Measurements from ENCODE around the gene OR14I1.
A peak's percentile ranks its signal among the peaks of the same experiment; 100 is the strongest.

The OR14I1 gene

DNA sequence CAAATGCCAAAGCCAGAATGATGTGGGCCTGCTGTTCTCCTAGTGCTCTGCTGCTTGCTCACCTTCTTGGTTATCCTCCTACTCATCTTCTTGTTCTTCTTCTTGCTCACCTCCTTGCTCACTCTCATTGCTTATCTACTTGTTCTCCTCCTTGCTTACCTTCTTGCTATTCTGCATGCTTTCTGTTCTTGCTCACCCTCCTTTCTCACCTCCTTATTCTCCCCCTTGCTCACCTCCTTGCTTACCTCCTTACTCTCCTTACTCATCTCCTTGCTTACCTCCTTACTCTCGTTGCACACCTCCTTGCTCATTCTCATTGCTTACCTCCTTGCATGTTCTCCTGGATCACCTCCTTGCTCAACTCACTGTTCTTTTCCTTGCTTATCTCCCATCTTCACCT, at the start of gene OR14I1:
Gene OR14I1 (minus strand): TSS at position 53 of the 400 bp plus-strand sequence.
- DNase-seq = no peak

DNA sequence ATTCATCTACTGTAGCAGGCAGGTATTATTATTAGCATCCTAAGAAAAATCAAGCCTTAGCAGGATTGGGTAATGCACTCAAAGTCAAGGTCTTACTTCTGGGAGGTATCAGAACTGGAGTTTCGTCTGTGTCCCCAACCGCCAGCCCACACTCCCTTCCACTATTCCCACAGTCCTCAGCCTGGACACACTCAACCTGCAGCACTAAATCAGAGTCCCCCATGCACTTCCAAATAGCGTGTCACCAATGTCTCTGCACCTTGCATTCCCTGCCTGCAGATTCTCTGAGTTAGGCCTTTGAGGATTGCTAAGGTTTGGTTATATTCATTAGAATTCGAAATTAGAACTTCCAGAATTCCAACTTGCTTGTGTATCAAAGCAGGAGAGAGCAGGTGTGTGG, 49.1 kb upstream of the OR14I1 start:
- no peak for DNase-seq

DNA sequence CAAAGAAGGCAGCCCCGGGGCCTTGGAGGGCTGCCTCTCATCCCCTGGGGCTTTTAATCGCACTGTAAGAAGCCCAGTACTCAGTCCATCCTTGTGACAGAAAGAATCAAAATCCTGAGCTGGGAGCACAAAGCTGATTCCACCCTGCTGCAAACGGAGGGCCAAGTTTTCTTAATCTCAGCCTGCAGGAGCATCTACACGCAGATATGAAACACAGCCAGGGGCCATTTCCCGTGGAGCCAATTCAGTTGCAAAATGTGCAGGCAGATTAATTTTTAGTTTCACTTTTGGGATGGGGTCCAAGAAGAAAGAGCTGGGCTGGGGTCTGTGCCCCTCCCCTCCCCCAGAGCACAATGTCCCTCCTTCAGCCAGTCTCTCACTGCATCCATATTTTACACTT, 48.6 kb upstream of the OR14I1 start:
- no peak for DNase-seq

DNA sequence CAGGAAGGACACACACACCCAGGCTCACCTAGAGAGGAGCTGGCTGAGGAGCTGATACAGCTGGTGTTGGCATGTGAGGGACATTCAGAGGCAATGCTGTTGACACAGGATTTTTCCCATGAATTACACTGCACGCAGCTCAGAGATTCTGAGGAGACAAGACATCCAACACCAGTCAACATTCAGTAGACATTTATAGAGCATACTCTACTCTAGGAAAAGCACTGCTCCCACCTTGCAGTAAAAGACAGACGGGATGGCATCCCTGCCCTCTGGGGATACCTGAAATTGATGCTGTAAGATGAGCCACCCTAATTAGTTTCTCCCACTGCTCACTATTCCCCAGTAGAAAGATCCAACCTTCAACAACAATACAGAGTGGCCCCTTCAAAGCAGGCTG, 47.9 kb upstream of the OR14I1 start:
- DNase-seq = peak; percentile 2

DNA sequence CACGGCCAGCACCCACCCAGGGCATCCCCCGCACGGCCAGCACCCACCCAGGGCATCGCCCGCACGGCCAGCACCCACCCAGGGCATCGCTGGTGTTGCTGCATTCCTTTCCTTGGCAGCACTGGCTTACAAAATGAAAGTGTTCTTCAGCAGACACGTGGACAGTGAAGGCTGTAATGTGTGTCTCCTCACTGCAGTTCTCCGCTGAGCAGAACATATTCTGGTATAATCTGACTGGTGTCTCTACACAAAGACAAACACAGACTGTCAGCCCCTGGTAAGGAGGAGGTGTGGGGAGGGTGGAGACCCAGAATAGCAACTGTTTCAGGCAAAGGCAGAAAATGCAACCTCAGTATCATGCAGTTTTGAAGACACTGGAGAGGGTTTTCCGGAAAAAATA, 45.6 kb upstream of the OR14I1 start:
- no peak for DNase-seq

DNA sequence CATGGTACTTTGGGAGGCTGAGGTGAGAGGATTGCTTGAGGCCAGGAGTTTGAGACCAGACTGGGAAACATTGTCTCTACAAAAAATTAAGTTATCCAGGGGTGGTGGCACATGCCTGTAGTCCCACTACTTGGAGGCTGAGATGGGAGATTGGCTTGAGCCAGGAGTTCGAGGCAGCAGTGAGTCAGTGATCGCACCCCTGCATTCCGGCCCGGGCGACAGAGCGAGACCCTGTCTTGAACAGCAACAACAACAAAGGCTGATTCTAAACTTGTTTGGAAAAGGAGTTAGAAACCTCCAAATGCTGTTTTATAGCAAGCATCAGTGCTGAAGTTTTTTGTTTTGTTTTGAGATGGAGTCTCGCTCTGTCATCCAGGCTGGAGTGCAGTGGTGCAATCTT, 38.3 kb upstream of the OR14I1 start:
- no peak for DNase-seq

DNA sequence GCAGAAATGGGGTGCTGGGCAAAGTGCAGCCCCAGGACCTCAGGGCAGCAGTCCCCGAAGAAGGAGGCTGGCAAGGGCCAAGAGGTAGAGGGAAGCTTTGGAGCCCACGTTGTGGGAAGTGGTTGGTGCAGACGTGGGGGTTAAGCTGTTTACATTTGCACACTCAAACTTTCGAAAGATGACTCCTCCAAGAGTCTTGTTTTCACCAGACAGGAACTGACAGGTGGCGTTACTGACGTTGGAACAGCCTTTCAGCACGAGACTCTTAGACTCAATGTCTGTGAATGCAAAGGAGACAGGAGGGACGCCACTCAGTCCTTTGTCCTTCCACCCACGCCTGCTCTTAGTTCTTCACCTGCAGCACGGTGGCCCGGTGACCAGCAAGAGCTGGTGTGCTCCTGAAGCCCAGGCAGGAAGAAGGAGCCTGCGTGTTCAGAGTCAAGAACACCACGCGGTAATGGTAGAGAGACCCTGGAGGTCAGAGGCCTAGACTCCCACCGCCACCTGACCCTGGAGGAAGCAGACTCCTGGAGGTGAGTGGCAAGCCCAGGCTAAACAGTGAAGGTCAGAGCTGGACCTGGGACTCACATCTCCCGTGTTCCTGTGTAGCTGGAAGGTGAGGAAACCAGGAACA, 37.1 kb upstream of the OR14I1 start:
- DNase-seq = no peak

DNA sequence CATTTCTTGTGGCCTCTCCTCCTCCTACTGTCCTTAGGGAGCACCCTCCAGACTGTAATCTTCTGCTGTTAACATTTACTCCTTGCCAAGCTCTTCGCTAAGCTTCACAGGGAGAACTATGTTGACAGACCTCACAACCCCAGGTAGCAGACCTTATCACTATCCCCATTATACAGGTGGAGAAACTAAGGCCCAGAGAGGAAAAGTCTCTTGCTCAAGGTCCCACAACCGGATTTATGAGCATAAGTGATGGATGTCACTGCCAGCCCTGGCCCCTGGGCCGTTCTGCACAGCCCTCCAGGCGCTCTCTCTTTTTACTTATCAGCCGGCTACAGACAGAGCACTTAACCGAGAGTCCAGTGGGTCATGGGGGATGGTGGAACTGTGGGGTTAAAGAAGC, 34.9 kb upstream of the OR14I1 start:
- no peak for DNase-seq

DNA sequence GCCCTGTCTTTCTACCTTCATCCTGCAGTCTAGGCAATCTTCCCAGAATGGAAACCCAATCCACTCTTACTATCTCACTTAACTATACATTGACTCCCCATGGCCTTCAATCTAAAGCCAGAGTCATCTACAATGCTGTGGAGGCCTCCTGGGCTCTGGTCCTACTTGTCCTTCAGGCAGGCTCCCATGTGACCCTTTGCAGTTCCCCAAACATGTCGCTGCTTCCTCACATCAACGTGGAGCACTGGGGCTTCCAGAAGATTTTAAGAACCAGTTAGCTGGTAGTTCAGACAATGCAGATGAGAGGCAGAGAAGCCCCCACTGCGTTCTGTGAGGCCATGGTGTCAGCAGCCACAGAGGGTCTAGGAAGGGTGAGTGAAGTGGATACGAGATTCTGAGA, 34.4 kb upstream of the OR14I1 start:
- DNase-seq = no peak

DNA sequence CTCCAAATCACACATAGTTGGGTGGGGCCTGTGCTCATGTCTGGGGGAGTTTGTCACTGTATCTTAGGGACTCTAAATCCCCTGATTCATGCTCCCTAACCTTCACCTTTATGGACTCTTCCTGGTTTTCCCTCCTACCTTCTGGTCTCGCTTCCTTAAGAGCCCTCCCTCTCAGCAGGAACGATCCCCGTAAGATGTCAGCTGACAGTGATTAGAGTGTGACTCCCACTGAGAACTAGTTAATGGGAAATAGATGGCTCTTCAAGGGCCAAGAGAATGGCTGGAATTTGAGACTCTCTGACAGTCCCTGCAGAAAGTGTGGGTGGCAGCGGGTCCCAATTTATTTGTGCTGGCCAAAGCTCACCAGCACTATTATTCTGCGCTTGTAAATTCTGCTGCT, 31.0 kb upstream of the OR14I1 start:
- DNase-seq = no peak

DNA sequence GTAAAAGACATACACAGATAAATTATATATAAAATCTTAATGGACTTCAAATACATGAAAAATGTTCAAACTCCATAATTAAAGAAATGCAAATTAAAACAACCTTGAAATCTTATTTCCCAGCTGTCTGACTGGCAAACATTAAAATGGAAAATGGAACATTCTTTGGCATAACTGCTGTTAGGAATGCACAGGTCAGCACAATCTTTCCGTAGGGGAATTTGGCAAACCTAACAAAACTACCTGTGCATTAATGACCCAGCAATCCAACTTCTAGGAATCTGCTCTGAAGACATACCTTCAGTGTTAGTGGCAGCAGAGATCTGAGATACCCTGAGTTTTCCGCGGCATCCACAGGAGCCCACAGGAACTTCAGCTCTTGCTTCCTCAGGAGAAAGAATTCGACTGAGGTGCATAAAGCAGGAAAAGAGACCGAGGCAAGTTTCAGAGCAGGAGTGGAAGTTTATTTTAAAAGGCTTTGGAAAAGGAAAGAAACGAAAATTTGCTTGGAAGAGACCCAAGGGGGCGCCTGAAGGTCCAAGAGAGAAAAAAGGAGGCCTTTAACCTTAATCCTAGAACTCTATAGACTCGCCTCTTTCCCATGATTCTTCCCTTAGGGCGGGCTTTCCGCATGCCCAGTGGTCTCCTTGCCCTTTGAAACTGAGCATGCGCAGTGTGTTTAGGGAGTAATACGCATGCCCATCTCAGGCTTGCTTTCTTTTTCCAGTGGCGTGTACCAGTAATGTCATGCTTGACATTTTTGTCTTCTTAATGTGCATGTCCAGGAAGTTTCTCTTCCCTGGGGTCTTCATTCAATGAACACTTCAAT, 28.2 kb upstream of the OR14I1 start:
- DNase-seq = no peak

DNA sequence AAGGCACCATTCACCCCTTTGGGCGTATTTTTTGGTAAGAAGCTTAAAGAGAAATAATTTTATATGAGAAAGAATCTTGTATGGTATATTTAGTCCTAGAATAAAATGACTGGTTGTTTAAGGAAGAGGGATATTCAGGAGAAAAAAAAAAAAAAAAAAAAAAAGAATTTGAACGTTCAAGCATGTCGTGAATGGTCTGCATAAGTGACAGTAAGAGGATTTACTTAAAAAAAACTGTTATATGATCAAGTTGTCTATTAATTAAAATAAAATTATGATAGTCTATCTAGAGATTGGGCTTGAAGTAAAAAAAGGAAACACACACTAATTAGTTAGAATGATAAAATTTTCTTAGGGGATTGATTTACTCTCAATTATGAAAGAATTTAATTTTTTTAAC, 11.7 kb upstream of the OR14I1 start:
- DNase-seq = no peak

DNA sequence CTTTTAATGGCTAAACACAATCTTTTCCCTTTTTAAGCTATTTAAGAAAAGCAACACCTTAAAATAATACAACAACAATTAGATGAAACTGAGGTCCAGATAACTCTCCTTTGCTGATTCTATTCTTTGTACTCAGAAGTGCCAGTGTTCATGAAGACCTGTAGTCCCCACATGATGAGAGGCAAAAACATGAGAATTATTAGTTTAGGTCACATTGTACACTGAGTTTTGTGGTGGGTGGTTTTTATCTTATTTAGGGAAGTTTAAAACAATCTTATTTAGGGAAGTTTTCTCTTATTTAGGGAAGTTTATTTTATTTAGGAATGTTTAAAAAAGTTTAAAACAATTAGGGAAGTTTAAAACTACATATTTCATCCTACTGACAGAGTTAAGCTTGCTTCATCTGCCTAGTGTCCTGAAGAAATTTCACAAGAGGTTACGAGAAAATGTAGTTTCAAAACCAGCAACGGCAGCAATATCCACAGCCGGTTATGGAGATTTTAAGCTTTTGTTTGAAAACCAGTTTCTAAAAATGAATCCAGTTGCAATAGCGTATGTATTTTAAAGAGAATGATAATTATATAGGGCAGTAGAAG, 7.8 kb upstream of the OR14I1 start:
- no peak for DNase-seq

DNA sequence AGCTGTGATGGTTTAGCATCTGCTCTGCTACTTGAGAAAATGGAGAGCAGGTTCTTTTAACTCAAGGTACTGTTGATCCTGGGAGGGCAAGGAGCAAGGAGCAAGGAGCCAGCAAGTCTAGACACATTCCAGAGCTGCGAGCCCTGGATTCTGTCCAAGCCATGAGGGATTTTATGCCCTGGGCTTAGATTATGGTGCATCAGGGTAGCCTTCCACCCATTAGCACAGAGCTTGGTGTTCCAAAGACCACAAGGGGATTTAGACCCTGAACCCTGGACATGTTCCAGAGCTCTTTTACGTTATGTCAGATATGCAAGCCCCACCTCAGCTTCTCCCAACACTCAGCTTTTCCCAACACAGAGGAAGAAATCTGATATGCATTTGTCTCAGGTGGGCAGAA, 2.0 kb upstream of the OR14I1 start:
- no peak for DNase-seq

DNA sequence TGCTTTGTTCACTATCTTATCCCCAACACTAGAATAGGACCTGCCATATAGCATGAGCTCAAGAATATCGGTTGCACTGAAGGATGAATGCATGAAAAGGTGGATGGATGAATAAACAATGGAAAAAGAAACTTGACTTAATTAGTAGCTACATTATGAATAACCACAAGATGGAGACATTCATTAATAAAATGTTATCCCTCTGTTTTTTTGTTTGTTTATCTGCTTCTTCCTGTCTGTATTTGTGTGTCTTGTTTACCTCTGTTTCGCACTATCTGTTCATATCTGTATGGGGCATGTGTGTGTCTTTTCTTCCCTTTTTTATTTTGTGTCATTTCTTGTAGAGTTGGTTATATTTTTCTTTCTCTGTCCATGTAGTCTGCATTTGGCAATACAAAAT, 1.1 kb upstream of the OR14I1 start:
- no peak for DNase-seq

DNA sequence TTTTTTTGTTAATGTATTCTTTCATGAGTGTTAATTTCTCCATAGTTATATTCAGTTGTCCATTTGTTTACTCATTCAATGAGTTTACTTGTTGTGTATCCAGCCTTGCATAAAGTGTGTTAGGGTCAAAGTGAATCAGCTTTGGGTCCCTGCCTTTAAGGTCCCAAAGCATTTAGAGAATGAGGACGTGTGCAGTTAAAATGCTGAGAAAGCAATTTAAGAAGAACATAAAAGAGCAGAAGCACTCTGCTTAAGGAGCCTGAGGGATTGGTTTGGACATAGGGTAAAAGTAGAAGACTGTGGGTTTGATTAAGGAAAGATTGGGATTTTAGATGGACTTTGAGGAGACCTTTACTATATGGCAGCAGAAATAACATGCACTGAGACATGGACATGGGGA, 3.5 kb downstream of the OR14I1 start:
- no peak for DNase-seq

DNA sequence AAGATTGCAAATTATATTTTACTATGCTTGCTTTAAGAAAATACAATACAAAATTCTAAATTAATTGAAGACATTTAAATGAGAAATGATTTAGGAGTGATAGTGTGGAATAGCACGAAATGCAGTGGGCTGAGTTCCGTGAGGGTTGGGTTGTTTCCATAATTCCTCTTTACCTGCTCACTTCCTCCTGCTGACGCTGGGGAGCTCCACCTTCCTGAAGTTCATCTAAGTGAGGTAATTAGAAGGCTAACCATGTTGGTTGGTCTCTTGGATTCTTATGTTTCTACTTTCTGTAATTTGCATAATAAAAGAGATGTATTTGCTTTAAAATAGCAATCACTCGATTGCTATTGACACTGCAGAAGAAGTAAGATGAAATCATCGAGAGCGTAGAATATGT, 4.7 kb downstream of the OR14I1 start:
- DNase-seq = no peak

DNA sequence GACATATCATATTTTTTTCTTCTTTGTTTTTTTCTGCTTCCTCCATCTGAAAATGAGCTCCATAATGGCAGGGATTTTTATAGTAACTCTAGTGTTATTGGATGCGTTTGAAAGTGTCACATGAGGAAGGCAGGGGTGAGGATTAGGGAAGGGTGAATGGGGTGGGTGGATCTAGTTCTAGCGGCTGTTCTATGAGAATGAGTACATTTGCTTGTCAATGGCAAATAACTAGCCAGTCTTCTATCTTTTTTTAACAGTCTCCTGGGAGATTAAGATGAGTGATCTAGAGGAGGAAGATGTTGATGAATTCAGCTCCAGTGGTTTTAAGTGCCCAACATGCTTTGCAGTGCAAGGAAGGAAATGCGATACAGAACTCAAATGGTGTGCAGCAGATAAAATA, 5.8 kb downstream of the OR14I1 start:
- DNase-seq = no peak

DNA sequence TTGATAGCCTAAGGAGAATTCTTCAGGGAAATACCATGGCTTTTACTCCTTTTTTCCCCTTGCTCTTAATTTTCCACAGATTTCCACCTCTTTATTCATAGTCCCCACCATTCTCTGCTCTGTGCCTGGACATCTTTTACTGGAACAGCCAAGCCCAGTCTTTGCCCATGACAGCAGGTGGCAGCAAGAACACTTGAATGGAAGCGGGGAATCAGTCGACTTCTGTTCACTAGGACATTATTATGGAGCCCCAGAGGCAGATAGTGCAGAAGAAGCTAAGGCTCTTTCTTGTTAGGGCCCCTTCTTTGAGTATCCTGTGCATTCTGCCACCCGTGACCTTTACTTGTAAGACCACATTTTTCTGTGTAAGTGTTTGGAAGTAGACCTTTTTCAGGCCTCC, 6.3 kb downstream of the OR14I1 start:
- no peak for DNase-seq

DNA sequence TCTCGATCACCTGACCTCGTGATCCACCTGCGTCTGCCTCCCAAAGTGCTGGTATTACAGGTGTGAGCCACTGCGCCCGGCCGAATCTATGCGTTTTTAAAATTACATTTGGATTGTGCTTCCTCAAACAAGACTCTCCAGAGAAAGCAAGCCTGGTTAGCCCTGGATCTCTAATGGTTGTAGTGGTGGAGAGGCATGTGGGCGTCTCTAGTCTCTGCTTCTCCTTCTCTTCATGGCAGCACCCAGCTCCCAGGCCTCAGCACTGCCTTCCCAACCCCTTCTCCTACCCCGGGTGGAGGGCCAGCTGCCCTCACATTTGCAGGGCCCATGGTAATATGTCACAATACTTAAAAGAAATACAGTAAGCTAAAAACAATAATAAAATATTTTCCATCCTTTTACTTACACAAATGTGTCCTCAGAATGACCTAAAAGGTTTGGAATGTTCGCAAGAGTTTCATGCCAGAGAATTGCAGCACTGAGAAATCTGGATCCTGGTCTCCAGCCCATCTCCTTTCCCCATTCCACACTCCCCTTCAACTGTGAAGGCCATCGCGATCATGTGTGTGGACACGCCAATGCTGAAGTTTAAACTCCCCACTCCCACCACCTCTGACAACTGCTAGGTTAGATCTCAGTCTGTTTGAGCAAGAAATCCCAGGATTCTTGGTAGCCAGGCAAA, 7.0 kb downstream of the OR14I1 start:
- no peak for DNase-seq

DNA sequence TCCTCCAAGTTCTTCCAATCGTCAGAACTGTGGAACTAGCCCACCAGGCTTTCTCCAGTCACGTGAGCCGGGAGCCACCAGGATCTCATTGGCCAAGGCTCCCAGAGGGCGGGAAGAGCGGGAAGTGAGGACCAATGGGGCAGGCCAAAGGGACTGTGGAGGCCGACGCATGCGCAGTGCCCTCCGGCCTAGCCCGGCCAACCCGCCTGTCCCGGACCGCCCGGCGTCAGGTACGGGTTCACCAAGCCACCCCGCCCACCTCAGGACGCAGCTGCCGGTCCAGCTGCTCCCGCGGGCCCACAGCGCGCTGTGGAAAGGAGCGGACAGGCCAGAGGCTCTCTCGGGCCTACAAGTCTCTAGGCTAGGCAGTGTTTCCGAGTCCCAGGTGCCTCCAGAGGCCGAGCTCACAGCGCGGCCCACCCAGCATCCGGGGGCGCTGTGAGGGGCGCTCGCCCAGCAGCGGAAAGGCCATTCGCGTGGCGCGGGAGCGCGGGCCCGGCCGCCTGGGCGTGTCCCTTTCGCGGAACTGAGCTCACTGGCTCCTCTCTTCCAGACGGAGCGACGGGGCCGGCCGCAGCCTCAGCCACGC, 10.9 kb downstream of the OR14I1 start:
- DNase-seq = no peak

DNA sequence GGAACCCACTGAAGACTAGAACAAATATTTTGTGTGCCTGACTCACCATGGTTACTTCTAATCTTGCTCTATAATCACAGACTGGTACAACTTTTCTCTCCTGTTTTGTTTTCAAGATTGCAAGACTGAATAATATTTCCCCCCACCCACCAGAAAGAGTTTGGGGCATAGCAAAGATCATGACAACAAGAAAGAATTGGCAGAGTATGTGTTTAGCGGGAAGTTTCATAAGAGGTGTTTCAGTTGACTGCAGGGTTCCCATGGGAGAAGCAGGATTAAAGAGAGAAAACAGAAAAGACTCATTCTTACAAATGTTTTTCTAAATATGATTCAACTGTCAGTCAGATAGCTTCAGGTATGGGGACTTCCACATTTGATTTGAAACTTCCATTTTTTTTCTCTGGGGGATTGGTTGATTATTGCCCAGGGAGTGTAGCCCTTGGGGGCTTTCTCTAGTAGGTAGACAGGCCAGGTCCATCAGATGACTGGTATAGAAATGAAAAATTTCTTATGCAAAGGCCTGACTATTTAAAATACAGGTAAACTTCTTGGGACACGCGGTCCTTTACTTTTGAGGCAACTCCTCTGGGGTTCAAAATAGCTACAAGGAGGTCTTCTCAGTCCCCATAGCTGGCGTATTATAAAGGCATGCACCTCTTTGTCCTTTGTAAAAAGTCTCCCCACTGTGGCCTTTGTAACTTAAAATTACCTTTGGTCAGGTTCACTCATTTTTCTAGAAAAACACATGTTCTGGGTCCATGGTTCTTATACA, 13.9 kb downstream of the OR14I1 start:
- DNase-seq = no peak

DNA sequence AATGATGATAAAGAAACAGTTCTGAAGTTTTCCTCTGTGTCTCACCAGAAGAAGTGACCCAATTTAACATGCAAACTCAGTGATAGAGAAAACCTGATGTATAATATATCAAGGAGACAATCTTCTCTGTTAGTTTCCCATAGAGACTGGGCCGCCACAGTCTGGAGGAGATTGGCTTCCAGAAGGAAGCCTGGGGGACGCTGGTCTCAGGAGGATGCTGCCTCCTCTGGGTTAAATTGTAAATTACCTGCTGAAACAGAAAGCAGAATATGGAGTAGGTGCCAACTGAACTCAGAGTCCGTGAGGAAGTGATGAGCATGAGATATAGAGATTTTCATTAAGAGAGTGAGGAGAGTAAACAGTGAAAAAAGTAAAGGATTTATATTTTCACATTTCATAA, 15.8 kb downstream of the OR14I1 start:
- DNase-seq = peak; percentile 36
